ENCODE measurements around the gene IMP4.

Gene IMP4

GRCh38 chr2:130349174-130349573 lies 6.5 kb downstream of the IMP4 start:
- Histone ChIP-seq H3K4me1 (no peaks in the 10 kb centered on the region), H3K9ac (no peak overlapping the region), H3K36me3 (ENCODE audit: control insufficient read depth, insufficient read depth, low read length) (no peaks in the 10 kb centered on the region), H3K79me2 (peaks cover 2% of the 10 kb centered on the region), H3K4me3 (ENCODE audit: low read depth, low read length) (no peak overlapping the region), H3K27ac (no peak overlapping the region), H3K9me3 (ENCODE audit: control insufficient read depth, low read length) (no peaks in the 10 kb centered on the region), H3K27me3 (ENCODE audit: control insufficient read depth, insufficient read depth, low read length) (no peaks in the 10 kb centered on the region), H2AFZ (no peak overlapping the region), H3K4me2 (ENCODE audit: low read length) (no peak overlapping the region)
- TF ChIP-seq CTCF (IDR thresholded peaks at IDR 0.05): no peak

GRCh38 chr2:130351711-130352110 lies 9.0 kb downstream of the IMP4 start:
- H3K27me3 ChIP-seq (ENCODE audit: control insufficient read depth, insufficient read depth, low read length): no peaks in the 10 kb centered on the region
- H3K4me1 ChIP-seq: peaks cover 12% of the 10 kb centered on the region
- H2AFZ ChIP-seq: no peak overlapping the region
- H3K79me2 ChIP-seq: no peaks in the 10 kb centered on the region
- H3K4me3 ChIP-seq (ENCODE audit: low read depth, low read length): no peak overlapping the region
- H3K9ac ChIP-seq: no peak overlapping the region
- no peak for TF ChIP-seq CTCF (IDR thresholded peaks at IDR 0.05)
- no peak overlapping the region for H3K4me2 ChIP-seq (ENCODE audit: low read length)
- no peaks in the 10 kb centered on the region for H3K9me3 ChIP-seq (ENCODE audit: control insufficient read depth, low read length)
- no peak overlapping the region for H3K27ac ChIP-seq
- no peaks in the 10 kb centered on the region for H3K36me3 ChIP-seq (ENCODE audit: control insufficient read depth, insufficient read depth, low read length)

- H3K4me3 ChIP-seq (ENCODE audit: low read depth, low read length): no peak overlapping the region
- no peak for TF ChIP-seq CTCF (IDR thresholded peaks at IDR 0.05)
- H3K27me3 ChIP-seq (ENCODE audit: control insufficient read depth, insufficient read depth, low read length): no peaks in the 10 kb centered on the region
- no peak overlapping the region for H3K9ac ChIP-seq
- H2AFZ ChIP-seq: no peak overlapping the region
- H3K79me2 ChIP-seq: no peaks in the 10 kb centered on the region
- no peak overlapping the region for H3K27ac ChIP-seq
- H3K4me2 ChIP-seq (ENCODE audit: low read length): no peak overlapping the region
- H3K4me1 ChIP-seq: peaks cover 12% of the 10 kb centered on the region
- H3K9me3 ChIP-seq (ENCODE audit: control insufficient read depth, low read length): no peaks in the 10 kb centered on the region
- no peaks in the 10 kb centered on the region for H3K36me3 ChIP-seq (ENCODE audit: control insufficient read depth, insufficient read depth, low read length)
Observed at GRCh38 chr2:130352237-130352636, 9.5 kb downstream of the IMP4 start.

- TF ChIP-seq CTCF (IDR thresholded peaks at IDR 0.05): no peak
- Histone ChIP-seq H3K4me2 (ENCODE audit: low read length) (no peak overlapping the region), H3K27me3 (ENCODE audit: control insufficient read depth, insufficient read depth, low read length) (no peaks in the 10 kb centered on the region), H3K36me3 (ENCODE audit: control insufficient read depth, insufficient read depth, low read length) (no peaks in the 10 kb centered on the region), H3K9ac (no peak overlapping the region), H3K4me1 (peaks cover 12% of the 10 kb centered on the region), H3K4me3 (ENCODE audit: low read depth, low read length) (no peak overlapping the region), H3K27ac (no peak overlapping the region), H2AFZ (no peak overlapping the region), H3K9me3 (ENCODE audit: control insufficient read depth, low read length) (no peaks in the 10 kb centered on the region), H3K79me2 (no peaks in the 10 kb centered on the region)
Observed at GRCh38 chr2:130353291-130354138, 10.8 kb downstream of the IMP4 start.

- Histone ChIP-seq H2AFZ (no peak overlapping the region), H3K9ac (no peak overlapping the region), H3K4me1 (peaks cover 12% of the 10 kb centered on the region), H3K36me3 (ENCODE audit: control insufficient read depth, insufficient read depth, low read length) (no peaks in the 10 kb centered on the region), H3K4me3 (ENCODE audit: low read depth, low read length) (no peak overlapping the region), H3K4me2 (ENCODE audit: low read length) (no peak overlapping the region), H3K9me3 (ENCODE audit: control insufficient read depth, low read length) (no peaks in the 10 kb centered on the region), H3K27me3 (ENCODE audit: control insufficient read depth, insufficient read depth, low read length) (no peaks in the 10 kb centered on the region), H3K27ac (no peak overlapping the region), H3K79me2 (no peaks in the 10 kb centered on the region)
- TF ChIP-seq CTCF (IDR thresholded peaks at IDR 0.05): no peak
Observed at GRCh38 chr2:130354139-130354428, 11.4 kb downstream of the IMP4 start.

Data from parathyroid adenoma (tissue), 2 donors.